Sigmoid colon (tissue), 4 donors: ENCODE results near the gene RETREG3.

ENCODE experiments used
- EP300 ChIP-seq, 4 donors: sonication (generic); formaldehyde crosslinking; IDR thresholded peaks; one replicate each; pipeline ENCODE4 v1.6.1; 2017; ENCODE audit warnings: antibody characterized with exemption in 4 of 4
- POLR2AphosphoS5 ChIP-seq, 4 donors: sonication (generic); formaldehyde crosslinking; IDR thresholded peaks; one replicate each; pipeline ENCODE4 v1.6.1; 2017; ENCODE audit warnings: antibody characterized with exemption in 4 of 4
- TF ChIP-seq, protein P1 (sequence below), 4 experiments: fragments of 450-650 bp in 3 of 4; fragments of 200-600 bp in 1 of 4; IDR thresholded peaks; one replicate each; pipeline ENCODE4 v1.5.1; 2016 to 2019; ENCODE audit warnings: antibody characterized with exemption in 4 of 4, mild to moderate bottlenecking in 3 of 4, moderate library complexity in 2 of 4

DNA sequence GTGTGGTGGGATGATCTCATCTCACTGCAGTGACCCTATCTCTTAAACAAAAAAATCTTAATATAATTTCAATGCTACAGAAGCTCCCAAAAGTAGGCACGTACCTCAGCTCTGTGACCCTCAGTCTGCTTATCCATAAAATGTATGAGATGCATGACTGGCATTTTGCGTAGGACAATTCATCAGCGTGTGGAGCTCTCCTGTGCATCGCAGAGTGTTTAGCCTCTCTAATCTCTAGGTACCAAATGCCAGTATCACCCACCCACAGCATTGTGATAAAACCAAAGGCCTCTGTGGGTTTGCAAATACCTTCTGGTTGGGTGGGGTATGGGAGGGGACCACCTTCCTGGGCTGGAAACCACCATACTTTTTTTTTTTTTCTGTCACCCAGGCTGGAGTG lies 30.9 kb upstream of the RETREG3 start:
- TF ChIP-seq, protein P1, sequence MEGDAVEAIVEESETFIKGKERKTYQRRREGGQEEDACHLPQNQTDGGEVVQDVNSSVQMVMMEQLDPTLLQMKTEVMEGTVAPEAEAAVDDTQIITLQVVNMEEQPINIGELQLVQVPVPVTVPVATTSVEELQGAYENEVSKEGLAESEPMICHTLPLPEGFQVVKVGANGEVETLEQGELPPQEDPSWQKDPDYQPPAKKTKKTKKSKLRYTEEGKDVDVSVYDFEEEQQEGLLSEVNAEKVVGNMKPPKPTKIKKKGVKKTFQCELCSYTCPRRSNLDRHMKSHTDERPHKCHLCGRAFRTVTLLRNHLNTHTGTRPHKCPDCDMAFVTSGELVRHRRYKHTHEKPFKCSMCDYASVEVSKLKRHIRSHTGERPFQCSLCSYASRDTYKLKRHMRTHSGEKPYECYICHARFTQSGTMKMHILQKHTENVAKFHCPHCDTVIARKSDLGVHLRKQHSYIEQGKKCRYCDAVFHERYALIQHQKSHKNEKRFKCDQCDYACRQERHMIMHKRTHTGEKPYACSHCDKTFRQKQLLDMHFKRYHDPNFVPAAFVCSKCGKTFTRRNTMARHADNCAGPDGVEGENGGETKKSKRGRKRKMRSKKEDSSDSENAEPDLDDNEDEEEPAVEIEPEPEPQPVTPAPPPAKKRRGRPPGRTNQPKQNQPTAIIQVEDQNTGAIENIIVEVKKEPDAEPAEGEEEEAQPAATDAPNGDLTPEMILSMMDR (IDR thresholded peaks at IDR 0.05) = no peak
- TF ChIP-seq EP300 (IDR thresholded peaks at IDR 0.05) (no peak), POLR2AphosphoS5 (IDR thresholded peaks at IDR 0.05) (no peak)
